Endodermal cell (in vitro differentiated cells): ENCODE measurements around the gene ZNF865. TPM values are rescaled to one million over a fixed set of nuclear protein-coding genes. Genes with fewer than 3 reads are reported as not detected.
A peak's percentile ranks its signal among the peaks of the same experiment; 100 is the strongest.
"Not testable (repeated sequence)": the region's sequence is repeated elsewhere in the genome, so short reads cannot be mapped to it uniquely, and the experiment has no call there.

ENCODE experiments used
- DNase-seq: peaks from one replicate; pipeline ENCODE4 v3.0.0-alpha.2; 2017
- H3K27ac ChIP-seq: 2 replicates; pipeline ENCODE4 v1.5.1; 2013; ENCODE audit warnings: mild to moderate bottlenecking, low read depth, low read length, moderate library complexity
- H3K27me3 ChIP-seq: 2 replicates; pipeline ENCODE4 v1.6.1; 2013; ENCODE audit warnings: mild to moderate bottlenecking, low read length, moderate library complexity; ENCODE audit not compliant: insufficient read depth, control insufficient read depth, poor library complexity, severe bottlenecking
- H3K36me3 ChIP-seq: 2 replicates; pipeline ENCODE4 v1.7.0; 2013; ENCODE audit warnings: mild to moderate bottlenecking, low read length, moderate library complexity; ENCODE audit not compliant: control insufficient read depth, insufficient read depth
- H3K4me1 ChIP-seq: one replicate; pipeline ENCODE4 v1.7.0; 2013; ENCODE audit warnings: low read length; ENCODE audit not compliant: control insufficient read depth, insufficient read depth
- H3K4me3 ChIP-seq: 2 replicates; pipeline ENCODE4 v1.5.1; 2013; ENCODE audit warnings: mild to moderate bottlenecking, low read length, moderate library complexity
- H3K9ac ChIP-seq: 2 replicates; pipeline ENCODE4 v1.6.1; 2013; ENCODE audit warnings: mild to moderate bottlenecking, low read length, moderate library complexity; ENCODE audit not compliant: poor library complexity, severe bottlenecking; ENCODE audit errors: extremely low read depth
- H3K9me3 ChIP-seq: 2 replicates; pipeline ENCODE4 v1.6.1; 2013; ENCODE audit warnings: mild to moderate bottlenecking, low read length, moderate library complexity; ENCODE audit not compliant: control insufficient read depth
- H3K27ac Mint-ChIP-seq: 2 replicates; pipeline ENCODE4 v1.8.0; 2020; ENCODE audit warnings: mixed read lengths
- H3K27me3 Mint-ChIP-seq: 2 replicates; pipeline ENCODE4 v1.8.0; 2021; ENCODE audit warnings: mild to moderate bottlenecking, mixed read lengths; ENCODE audit not compliant: insufficient read depth
- H3K36me3 Mint-ChIP-seq: 2 replicates; pipeline ENCODE4 v1.8.0; 2020; ENCODE audit warnings: low read depth, mixed read lengths
- H3K4me1 Mint-ChIP-seq: 2 replicates; pipeline ENCODE4 v1.8.0; 2020; ENCODE audit warnings: mixed read lengths
- H3K4me3 Mint-ChIP-seq: 2 replicates; pipeline ENCODE4 v1.8.0; 2020; ENCODE audit warnings: mild to moderate bottlenecking, moderate library complexity, mixed read lengths
- H3K9me3 Mint-ChIP-seq: 2 replicates; pipeline ENCODE4 v1.8.0; 2020; ENCODE audit warnings: mild to moderate bottlenecking, mixed read lengths
- CTCF ChIP-seq: fragments of 200-600 bp; sonication (generic); conservative IDR thresholded peaks from 2 replicates; pipeline ENCODE4 v1.5.0; 2021; ENCODE audit warnings: antibody characterized with exemption, mild to moderate bottlenecking
- WGBS, 2 experiments: methylation state at CpG; one replicate each; pipeline versions ENCODE4 v1.1.5 to v1.1.7; 2013; ENCODE audit warnings: missing lambda C conversion rate in 2 of 2, mixed read lengths in 1 of 2; ENCODE audit not compliant: insufficient coverage in 1 of 2, insufficient read length in 1 of 2; 5-methylcytosine and 5-hydroxymethylcytosine counted together
- total RNA-seq, 2 donors: library from RNA; stranded (reverse); fragmentation: NEBNext Ultra II Directional in 1 of 2; extraction: Animal tissue kit (Norgen Biotek cat#: 25700) in 1 of 2; gene quantifications; 2 replicates in 1 of 2; 3 replicates in 1 of 2; pipeline ENCODE4 v1.2.1, GENCODE V29; 2021

Gene ZNF865
- total RNA-seq, 2 donors from 2014 or later, result 14.5 to 14.9 TPM

- Histone ChIP-seq H3K9ac (no peak overlapping the region), H3K36me3 (peaks cover 7% of the 10 kb centered on the region), H3K9me3 (no peaks in the 10 kb centered on the region), H3K4me1 (no peaks in the 10 kb centered on the region), H3K27ac (no peak overlapping the region), H3K27me3 (no peaks in the 10 kb centered on the region), H3K4me3 (no peak overlapping the region)
- Mint-ChIP-seq H3K27me3 (peaks cover 2% of the 10 kb centered on the region), H3K4me3 (peak overlapping the region; percentile 90), H3K4me1 (peaks cover 16% of the 10 kb centered on the region), H3K27ac (peak overlapping the region; percentile 71), H3K36me3 (peaks cover 13% of the 10 kb centered on the region), H3K9me3 (no peaks in the 10 kb centered on the region)
- DNase-seq, result no peak
- 53 to 65% methylated on average over 5 to 6 of the region's 6 CpGs for WGBS, 2 experiments
- TF ChIP-seq CTCF, result no peak
Measured at GRCh38 chr19:55581823-55582223, 23.6 kb upstream of the ZNF865 start.

GRCh38 chr19:55582284-55582683 lies 23.2 kb upstream of the ZNF865 start:
- peaks cover 16% of the 10 kb centered on the region for H3K4me1 Mint-ChIP-seq
- H3K27ac ChIP-seq, DNase-seq, H3K27me3 ChIP-seq, H3K4me3 Mint-ChIP-seq, H3K36me3 Mint-ChIP-seq, H3K9me3 Mint-ChIP-seq, H3K9ac ChIP-seq, H3K27me3 Mint-ChIP-seq, H3K27ac Mint-ChIP-seq, H3K9me3 ChIP-seq, H3K4me3 ChIP-seq, H3K4me1 ChIP-seq, H3K36me3 ChIP-seq: not testable (repeated sequence)
- 91 to 94% methylated on average over 1 to 4 of the region's 4 CpGs for WGBS, 2 experiments

GRCh38 chr19:55583897-55584296 lies 21.6 kb upstream of the ZNF865 start:
- H3K4me1 ChIP-seq, H3K9me3 Mint-ChIP-seq, H3K36me3 Mint-ChIP-seq, H3K36me3 ChIP-seq, H3K4me3 Mint-ChIP-seq, H3K27me3 Mint-ChIP-seq, H3K27ac Mint-ChIP-seq, H3K27ac ChIP-seq, DNase-seq, H3K9me3 ChIP-seq, H3K9ac ChIP-seq, H3K27me3 ChIP-seq, H3K4me3 ChIP-seq: not testable (repeated sequence)
- H3K4me1 Mint-ChIP-seq, result peaks cover 16% of the 10 kb centered on the region
- 86 to 96% methylated on average over 3 to 8 of the region's 8 CpGs for WGBS, 2 experiments

GRCh38 chr19:55584871-55585270 lies 20.6 kb upstream of the ZNF865 start:
- WGBS, 2 experiments, result 94 to 95% methylated on average over 11 of the region's 11 CpGs
- H3K4me3 Mint-ChIP-seq, result no peak overlapping the region
- Histone ChIP-seq H3K4me3 (no peak overlapping the region), H3K36me3 (no peaks in the 10 kb centered on the region), H3K27me3 (no peaks in the 10 kb centered on the region), H3K27ac (no peak overlapping the region), H3K4me1 (no peaks in the 10 kb centered on the region), H3K9ac (no peak overlapping the region), H3K9me3 (no peaks in the 10 kb centered on the region)
- no peak overlapping the region for H3K27ac Mint-ChIP-seq
- H3K36me3 Mint-ChIP-seq, result peaks cover under 1% of the 10 kb centered on the region
- DNase-seq, result no peak
- peaks cover 3% of the 10 kb centered on the region for H3K27me3 Mint-ChIP-seq
- no peak for TF ChIP-seq CTCF
- peaks cover 17% of the 10 kb centered on the region for H3K4me1 Mint-ChIP-seq
- no peaks in the 10 kb centered on the region for H3K9me3 Mint-ChIP-seq
